ENCODE data around the gene PPM1L.

PPM1L gene

DNA sequence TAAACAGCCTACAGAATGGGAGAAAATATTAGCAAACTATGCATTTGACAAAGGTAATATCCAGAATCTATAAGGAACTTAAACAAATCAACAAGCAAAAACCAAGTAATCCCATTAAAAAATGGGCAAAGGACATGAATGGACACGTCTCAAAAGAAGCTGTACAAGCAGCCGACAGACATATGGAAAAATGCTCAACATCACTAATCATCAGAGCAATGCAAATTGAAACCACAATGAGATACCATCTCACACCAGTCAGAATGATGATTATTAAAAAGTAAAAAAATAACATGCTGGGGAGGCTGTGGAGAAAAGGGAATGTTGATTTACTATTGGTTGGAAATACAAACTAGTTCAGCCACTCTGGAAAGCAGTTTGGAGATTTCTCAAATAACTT is 30.7 kb upstream of the PPM1L start:
- H3K4me3 ChIP-seq (ENCODE audit: low read depth, low read length), result no peak overlapping the region
- TF ChIP-seq, protein P1, sequence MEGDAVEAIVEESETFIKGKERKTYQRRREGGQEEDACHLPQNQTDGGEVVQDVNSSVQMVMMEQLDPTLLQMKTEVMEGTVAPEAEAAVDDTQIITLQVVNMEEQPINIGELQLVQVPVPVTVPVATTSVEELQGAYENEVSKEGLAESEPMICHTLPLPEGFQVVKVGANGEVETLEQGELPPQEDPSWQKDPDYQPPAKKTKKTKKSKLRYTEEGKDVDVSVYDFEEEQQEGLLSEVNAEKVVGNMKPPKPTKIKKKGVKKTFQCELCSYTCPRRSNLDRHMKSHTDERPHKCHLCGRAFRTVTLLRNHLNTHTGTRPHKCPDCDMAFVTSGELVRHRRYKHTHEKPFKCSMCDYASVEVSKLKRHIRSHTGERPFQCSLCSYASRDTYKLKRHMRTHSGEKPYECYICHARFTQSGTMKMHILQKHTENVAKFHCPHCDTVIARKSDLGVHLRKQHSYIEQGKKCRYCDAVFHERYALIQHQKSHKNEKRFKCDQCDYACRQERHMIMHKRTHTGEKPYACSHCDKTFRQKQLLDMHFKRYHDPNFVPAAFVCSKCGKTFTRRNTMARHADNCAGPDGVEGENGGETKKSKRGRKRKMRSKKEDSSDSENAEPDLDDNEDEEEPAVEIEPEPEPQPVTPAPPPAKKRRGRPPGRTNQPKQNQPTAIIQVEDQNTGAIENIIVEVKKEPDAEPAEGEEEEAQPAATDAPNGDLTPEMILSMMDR (IDR thresholded peaks at IDR 0.05; ENCODE audit: low read depth, low read length), result no peak

DNA sequence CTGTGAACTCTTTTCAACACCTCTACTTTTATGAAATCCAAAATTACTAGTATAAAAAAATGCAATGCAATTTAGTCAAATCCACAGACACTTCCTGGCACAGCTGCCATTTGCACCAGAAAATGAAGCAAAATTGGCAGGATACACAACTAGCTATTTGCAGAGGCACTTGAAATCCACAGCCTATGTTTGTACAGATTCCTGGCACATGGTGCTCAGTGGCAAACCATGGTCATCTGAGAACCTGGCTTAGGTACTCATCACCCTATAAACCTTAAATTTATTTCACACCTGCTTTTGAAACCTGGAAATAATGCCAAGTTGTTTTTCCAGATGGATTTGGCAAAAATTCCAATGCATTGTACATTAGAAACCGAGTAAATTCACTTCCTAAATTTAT is 20.2 kb upstream of the PPM1L start:
- TF ChIP-seq, protein P1 (IDR thresholded peaks at IDR 0.05; ENCODE audit: low read depth, low read length), result no peak

DNA sequence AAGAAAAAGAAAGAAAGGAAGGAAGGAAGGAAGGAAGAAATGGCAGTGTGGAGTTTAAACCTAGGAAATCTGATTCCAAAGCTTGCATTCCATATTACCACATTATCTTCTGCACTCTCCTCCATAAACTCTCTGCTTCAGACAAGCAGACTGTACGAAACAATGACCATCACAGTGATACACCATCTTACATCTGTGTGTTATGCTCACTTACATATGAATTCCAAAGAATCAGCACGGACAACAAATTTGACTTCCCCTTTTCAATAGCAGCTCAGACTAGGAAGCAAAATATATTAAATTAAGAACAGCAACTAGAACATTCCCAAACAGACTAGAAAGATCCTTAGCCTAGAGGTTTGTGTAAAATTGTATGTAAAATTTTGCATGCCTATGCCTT is 18.0 kb upstream of the PPM1L start:
- TF ChIP-seq, protein P1 (IDR thresholded peaks at IDR 0.05; ENCODE audit: low read depth, low read length), result no peak
- no peak overlapping the region for H3K4me3 ChIP-seq (ENCODE audit: low read depth, low read length)

More for the DNA sequence above, 20.2 kb upstream of the PPM1L start:
- no peak overlapping the region for H3K4me3 ChIP-seq (ENCODE audit: low read depth, low read length)

DNA sequence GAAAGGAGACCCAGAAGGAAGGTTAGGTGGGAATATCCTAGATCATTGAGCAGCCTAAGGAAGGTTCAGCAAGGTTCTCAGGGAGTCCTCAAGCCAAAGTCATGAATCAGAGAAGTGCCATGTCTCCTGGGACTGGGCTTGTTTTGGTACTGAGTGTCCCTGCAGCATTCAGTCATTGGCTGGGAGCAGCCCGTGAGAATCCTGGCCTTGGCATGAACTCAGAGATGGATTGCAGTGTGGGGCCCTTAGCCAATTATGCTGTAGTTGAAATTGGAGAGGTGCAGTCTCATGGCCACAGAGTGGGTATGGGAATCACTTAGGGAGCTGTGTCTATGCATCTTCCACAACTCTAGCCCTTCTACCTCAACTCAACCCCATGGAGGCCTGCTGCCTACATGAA is 17.0 kb upstream of the PPM1L start:
- TF ChIP-seq, protein P1 (IDR thresholded peaks at IDR 0.05; ENCODE audit: low read depth, low read length), result no peak
- no peak overlapping the region for H3K4me3 ChIP-seq (ENCODE audit: low read depth, low read length)

DNA sequence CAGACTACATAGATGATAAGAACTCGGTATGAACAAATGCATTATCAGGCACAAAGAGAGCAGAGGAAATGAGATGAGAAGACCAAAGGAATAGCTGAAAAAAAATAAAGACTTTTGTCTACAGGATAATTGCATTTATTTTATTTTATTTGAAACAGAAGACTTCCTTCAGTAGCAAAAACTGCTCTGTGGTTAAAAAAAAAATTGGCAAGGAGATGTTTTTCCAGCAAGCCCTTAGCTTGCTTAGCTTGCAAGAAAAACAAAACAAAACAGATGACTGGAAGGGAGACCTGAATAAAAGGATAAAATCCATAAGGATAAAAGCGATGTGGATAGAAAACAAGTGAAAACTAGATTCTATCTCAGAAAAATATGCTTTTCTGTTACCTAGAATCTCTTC is 9.1 kb upstream of the PPM1L start:
- TF ChIP-seq, protein P1 (IDR thresholded peaks at IDR 0.05; ENCODE audit: low read depth, low read length), result no peak
- H3K4me3 ChIP-seq (ENCODE audit: low read depth, low read length), result no peak overlapping the region

DNA sequence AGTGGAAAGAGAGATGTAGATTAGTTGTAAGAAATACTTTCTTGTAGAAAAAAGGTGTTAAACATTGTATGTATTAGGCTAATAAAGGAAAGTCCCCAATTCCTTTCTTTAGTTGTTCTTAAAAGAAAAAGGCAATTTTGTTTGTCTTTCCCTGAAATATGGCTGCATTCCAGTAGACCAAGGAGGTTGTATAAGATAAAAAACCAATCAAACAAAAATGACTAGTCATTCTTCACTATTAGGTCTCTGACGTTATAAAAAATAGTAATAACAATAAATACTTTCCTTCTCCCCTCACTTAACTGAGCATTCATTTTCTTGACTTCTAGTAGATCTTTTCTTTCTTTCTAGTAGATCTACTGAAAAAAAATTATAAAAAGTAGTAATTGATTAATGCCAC is 8.6 kb upstream of the PPM1L start:
- TF ChIP-seq, protein P1 (IDR thresholded peaks at IDR 0.05; ENCODE audit: low read depth, low read length), result no peak
- no peak overlapping the region for H3K4me3 ChIP-seq (ENCODE audit: low read depth, low read length)

DNA sequence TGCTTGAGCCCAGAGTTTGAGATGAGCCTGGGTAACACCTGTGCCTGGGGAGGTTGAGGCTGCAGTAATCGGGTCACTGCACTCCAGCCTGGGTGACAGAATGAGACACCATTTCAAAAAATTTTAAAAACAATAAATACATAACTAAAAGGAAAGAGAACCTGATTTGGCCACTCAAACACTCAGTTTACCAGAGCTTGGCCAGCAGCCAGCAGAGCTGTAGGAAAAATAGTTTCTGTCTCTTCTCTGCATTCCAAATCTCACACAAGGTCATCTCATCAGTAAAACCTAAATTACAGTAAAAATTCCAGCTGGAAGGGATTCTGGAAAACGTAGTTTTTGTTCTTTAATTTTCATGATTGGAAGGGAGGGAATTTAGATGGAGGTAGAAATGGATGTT is 7.8 kb upstream of the PPM1L start:
- TF ChIP-seq, protein P1 (IDR thresholded peaks at IDR 0.05; ENCODE audit: low read depth, low read length), result no peak
- no peak overlapping the region for H3K4me3 ChIP-seq (ENCODE audit: low read depth, low read length)

Measured in WI38 (cell line).